ENCODE data around the gene PPRC1.

The PPRC1 gene

DNA sequence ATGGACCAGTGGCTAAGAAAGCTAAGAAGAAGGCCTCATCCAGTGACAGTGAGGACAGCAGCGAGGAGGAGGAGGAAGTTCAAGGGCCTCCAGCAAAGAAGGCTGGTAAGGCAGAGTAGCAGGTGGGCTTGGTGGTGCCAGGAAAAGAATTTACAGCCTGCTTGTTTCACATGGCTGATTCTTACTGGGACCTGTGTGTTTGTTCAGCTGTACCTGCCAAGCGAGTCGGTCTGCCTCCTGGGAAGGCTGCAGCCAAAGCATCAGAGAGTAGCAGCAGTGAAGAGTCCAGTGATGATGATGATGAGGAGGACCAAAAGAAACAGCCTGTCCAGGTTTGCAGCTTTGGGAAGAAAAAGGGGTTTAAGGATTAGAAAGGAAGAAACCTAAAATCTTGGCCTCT, 24.4 kb downstream of the PPRC1 start:
- no peak for DNase-seq (ENCODE audit: low read depth, low spot score)
- ChIA-PET POLR2A (interaction anchor here (0.6 to 1.1 kb wide), 2 partner anchors 42 to 249 kb away, joined by 3 to 4 read pairs; no protein-coding TSS in a partner anchor), CTCF (interaction anchor here (0.8 to 6.3 kb wide), 6 partner anchors 8 to 246 kb away, joined by 3 to 79 read pairs (median 4); no protein-coding TSS in a partner anchor)
- H3K4me3 ChIP-seq (ENCODE audit: low read depth, low read length), result no peak overlapping the region
- TF ChIP-seq, protein P1, sequence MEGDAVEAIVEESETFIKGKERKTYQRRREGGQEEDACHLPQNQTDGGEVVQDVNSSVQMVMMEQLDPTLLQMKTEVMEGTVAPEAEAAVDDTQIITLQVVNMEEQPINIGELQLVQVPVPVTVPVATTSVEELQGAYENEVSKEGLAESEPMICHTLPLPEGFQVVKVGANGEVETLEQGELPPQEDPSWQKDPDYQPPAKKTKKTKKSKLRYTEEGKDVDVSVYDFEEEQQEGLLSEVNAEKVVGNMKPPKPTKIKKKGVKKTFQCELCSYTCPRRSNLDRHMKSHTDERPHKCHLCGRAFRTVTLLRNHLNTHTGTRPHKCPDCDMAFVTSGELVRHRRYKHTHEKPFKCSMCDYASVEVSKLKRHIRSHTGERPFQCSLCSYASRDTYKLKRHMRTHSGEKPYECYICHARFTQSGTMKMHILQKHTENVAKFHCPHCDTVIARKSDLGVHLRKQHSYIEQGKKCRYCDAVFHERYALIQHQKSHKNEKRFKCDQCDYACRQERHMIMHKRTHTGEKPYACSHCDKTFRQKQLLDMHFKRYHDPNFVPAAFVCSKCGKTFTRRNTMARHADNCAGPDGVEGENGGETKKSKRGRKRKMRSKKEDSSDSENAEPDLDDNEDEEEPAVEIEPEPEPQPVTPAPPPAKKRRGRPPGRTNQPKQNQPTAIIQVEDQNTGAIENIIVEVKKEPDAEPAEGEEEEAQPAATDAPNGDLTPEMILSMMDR (IDR thresholded peaks at IDR 0.05; ENCODE audit: insufficient read depth, low read length, missing control alignments), result no peak

DNA sequence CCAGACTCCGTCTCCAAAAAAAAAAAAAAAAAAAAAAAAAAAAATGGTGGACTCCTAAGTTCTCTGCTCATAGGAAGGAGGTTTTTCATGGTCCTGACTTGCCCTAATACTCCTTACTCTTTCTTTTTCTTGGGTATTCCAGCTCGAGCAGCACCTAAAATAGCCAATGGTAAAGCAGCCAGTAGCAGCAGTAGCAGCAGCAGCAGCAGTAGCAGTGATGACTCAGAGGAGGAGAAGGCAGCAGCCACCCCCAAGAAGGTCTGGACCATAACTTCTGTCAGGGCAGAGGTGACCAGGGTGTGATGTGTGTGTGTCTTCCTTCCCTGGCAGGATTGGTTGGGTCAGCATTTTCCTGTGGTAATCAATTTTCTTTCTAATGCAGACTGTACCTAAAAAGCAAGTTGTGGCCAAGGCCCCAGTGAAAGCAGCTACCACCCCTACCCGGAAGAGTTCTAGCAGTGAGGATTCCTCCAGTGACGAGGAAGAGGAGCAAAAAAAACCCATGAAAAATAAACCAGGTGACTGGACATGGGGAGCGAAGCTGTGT, 26.3 kb downstream of the PPRC1 start:
- no peak overlapping the region for H3K4me3 ChIP-seq (ENCODE audit: low read depth, low read length)
- CTCF ChIA-PET, result interaction anchor here (1.4 to 6.3 kb wide), 4 partner anchors 10 to 241 kb away, joined by 4 to 79 read pairs (median 5); no protein-coding TSS in a partner anchor
- POLR2A ChIA-PET, result no interaction called here
- TF ChIP-seq, protein P1 (IDR thresholded peaks at IDR 0.05; ENCODE audit: insufficient read depth, low read length, missing control alignments), result no peak
- no peak for DNase-seq (ENCODE audit: low read depth, low spot score)

DNA sequence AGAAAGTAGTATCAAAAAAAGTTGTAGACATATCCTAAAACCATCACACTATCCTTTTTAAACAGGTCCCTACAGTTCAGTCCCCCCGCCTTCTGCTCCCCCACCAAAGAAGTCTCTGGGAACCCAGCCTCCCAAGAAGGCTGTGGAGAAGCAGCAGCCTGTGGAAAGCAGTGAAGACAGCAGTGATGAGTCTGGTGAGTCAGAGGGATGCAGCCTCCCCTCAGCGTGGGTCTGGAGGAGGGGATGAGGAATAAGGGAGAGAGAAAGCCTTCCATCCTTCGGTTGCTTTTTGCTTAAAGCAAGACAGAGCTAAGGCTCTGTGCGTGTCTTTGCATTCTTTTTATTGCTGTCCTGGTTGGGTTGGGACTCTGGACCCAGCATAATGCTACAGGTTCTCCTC, 27.0 kb downstream of the PPRC1 start:
- ChIA-PET POLR2A (interaction anchor here (1.0 kb wide), 1 partner anchor 45 kb away, joined by 3 read pairs; no protein-coding TSS in a partner anchor), CTCF (interaction anchor here (1.3 to 6.3 kb wide), 3 partner anchors 9 to 239 kb away, joined by 3 to 79 read pairs (median 8); no protein-coding TSS in a partner anchor)
- DNase-seq (ENCODE audit: low read depth, low spot score), result no peak
- TF ChIP-seq, protein P1 (IDR thresholded peaks at IDR 0.05; ENCODE audit: insufficient read depth, low read length, missing control alignments), result no peak
- no peak overlapping the region for H3K4me3 ChIP-seq (ENCODE audit: low read depth, low read length)

DNA sequence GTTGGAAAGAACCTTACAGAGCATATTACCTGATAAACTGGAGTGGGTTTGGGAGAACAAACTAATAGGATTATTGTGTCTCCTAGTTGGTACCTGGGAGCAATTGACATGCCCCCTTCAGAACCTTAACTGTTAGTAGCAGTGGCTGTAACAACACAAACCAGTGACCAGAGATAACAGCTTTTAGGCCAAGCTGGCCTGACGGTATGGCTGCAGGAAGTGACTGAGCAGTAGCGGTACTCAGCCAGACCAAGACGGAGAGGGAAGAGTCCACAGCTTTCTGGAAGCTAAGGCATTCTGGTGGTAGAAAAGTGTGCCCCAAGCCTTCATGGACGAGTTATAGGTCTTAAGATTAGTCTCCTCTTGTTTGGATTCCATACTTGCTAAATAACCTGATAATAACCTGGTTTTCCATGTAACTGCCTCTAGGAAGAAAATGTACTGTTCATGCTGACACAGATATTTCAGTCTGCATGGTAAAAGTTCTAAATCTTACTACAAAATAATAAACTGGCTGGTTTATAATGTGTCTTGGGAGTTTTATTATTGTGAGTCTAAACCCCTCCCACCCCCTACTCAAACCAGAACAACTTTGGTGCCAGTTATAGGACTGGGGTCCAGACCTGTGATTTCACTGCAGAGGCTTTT, 30.6 kb downstream of the PPRC1 start:
- TF ChIP-seq, protein P1 (IDR thresholded peaks at IDR 0.05; ENCODE audit: insufficient read depth, low read length, missing control alignments), result no peak
- H3K4me3 ChIP-seq (ENCODE audit: low read depth, low read length), result no peak overlapping the region
- POLR2A ChIA-PET, result no interaction called here
- DNase-seq (ENCODE audit: low read depth, low spot score), result no peak
- CTCF ChIA-PET, result no interaction called here

DNA sequence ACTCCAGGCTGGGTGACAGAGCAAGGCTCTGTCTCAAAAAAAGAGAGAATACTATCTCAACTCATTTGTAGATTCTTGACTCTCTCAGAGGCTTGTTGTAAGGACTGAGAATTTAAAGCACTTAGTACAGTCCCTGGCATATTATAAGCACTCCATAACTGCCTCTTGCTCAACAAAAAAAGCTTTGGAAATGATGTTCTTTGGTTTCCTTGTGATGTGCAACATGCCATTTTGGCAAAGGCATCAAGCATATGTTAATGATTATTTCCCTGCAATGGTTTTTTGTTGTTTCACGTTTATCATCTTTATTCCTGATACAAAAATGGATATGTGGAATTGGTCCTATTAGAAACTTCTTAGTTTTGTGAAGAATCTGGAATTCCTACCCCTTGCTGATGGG, 35.0 kb downstream of the PPRC1 start:
- ChIA-PET POLR2A (no interaction called here), CTCF (interaction anchor here (0.6 to 8.4 kb wide), 10 partner anchors 8 to 231 kb away, joined by 3 to 95 read pairs (median 17); partner anchors contain the start of genes ELOVL3 and NFKB2)
- TF ChIP-seq, protein P1 (IDR thresholded peaks at IDR 0.05; ENCODE audit: insufficient read depth, low read length, missing control alignments), result no peak
- no peak overlapping the region for H3K4me3 ChIP-seq (ENCODE audit: low read depth, low read length)
- no peak for DNase-seq (ENCODE audit: low read depth, low spot score)

DNA sequence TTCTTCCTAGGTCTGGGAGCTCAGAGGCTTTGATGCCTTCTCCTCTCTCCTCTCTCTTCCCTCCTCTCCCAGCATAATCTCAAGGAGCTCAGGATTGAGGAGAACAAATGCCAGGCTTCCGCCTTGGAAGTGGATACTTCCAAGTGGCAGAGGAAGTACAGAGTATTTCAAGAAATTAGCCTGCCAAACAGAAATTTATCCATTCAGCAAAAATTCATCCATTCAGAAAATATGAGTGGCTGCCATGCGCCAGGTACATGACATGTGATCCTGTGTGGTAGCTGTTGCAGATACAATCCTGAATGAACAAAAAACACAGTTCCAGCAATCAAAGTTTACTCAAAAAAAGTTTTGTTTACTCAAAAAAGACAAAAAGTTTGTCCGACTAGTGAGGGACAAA, 37.8 kb downstream of the PPRC1 start:
- CTCF ChIA-PET, result interaction anchor here (0.9 to 8.4 kb wide), 13 partner anchors 12 to 415 kb away, joined by 3 to 95 read pairs (median 7); partner anchors contain the start of genes ELOVL3 and NFKB2
- POLR2A ChIA-PET, result interaction anchor here (1.2 kb wide), 1 partner anchor 250 kb away, joined by 3 read pairs; no protein-coding TSS in a partner anchor

More for the DNA sequence above, 37.8 kb downstream of the PPRC1 start:
- no peak overlapping the region for H3K4me3 ChIP-seq (ENCODE audit: low read depth, low read length)
- TF ChIP-seq, protein P1 (IDR thresholded peaks at IDR 0.05; ENCODE audit: insufficient read depth, low read length, missing control alignments), result no peak
- no peak for DNase-seq (ENCODE audit: low read depth, low spot score)

Data from AG04449 (cell line).